Left kidney (tissue), 2 donors: ENCODE results near the gene SPOCK1. TPM values are rescaled to one million over a fixed set of nuclear protein-coding genes. Genes with fewer than 3 reads are reported as not detected.
A peak's percentile ranks its signal among the peaks of the same experiment; 100 is the strongest.

Source experiments
- DNase-seq: peaks from one replicate; pipeline ENCODE4 v3.0.0-alpha.2; 2013
- polyA plus RNA-seq: library from polyadenylated mRNA; unstranded; fragments of 120-200 nt; gene quantifications from one replicate; pipeline ENCODE4 v1.2.1, GENCODE V29; 2013; ENCODE audit not compliant: insufficient read length

Gene SPOCK1
- polyA plus RNA-seq, 1 donor, result 7.9 TPM

GRCh38 chr5:137496919-137497318 lies 2.2 kb downstream of the SPOCK1 start:
- no peak for DNase-seq

DNA sequence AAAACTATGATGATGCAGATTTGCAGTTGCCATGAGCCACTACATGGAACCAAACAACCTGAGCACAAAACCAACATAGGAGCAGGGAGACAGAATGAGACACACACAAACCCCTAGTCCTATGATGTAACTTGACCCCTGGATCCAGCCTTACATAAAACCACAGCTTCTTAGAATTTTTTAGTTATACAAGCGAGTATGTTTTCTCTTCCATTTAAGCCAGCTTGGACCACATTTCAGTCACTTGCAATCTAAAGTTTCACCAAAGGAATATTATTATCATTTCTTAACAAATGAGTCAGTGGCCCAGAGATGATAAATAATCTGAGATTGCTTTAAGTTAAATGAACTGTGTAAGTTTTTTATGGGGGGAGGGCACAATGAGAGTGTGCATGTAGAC lies 6.8 kb downstream of the SPOCK1 start:
- DNase-seq, result no peak

GRCh38 chr5:137491121-137491520 lies 8.0 kb downstream of the SPOCK1 start:
- DNase-seq, result no peak

DNA sequence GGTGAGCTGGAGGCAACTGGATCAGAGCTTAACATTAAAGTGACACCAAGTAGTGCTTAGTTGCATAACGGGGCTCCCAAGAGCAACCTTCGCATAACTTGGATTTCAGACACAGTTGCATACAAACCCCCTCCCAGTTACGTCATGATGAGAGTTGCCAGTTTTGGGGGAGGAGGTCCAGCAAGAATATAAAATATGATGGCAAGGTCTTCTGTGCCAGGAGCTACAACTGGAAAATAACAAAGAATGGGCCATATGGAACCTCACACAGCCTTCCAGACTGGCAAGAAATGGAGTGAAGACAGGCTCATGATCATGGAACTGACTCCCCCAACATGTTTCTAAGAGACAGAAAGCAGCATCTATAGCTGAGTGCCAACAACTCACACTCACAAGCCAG lies 8.5 kb downstream of the SPOCK1 start:
- DNase-seq, result no peak

DNA sequence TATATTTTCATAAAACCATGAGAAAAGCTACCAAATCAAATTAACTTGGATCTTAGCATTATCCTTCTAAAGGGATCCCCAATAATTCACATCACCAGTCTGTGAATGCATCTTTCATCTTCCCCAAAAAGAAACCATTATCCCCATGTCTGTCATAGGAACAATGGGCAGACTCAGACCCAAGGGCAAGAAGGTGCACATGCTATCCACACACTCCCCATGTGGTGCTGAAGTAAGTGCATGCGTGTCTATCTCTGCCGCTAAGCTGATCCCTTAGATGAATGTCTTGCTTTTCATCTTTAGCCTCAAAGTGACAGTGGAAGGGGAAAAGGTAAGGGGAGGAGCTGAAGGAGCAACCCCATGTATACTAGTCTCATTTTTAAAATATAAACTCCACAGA lies 10.2 kb downstream of the SPOCK1 start:
- DNase-seq, result no peak

- DNase-seq, result no peak
These were observed 10.6 kb downstream of the SPOCK1 start for GRCh38 chr5:137488516-137488915.

GRCh38 chr5:137487600-137487999 lies 11.5 kb downstream of the SPOCK1 start:
- DNase-seq, result no peak

- DNase-seq, result no peak
These were observed 12.4 kb downstream of the SPOCK1 start for GRCh38 chr5:137486707-137487106.

DNA sequence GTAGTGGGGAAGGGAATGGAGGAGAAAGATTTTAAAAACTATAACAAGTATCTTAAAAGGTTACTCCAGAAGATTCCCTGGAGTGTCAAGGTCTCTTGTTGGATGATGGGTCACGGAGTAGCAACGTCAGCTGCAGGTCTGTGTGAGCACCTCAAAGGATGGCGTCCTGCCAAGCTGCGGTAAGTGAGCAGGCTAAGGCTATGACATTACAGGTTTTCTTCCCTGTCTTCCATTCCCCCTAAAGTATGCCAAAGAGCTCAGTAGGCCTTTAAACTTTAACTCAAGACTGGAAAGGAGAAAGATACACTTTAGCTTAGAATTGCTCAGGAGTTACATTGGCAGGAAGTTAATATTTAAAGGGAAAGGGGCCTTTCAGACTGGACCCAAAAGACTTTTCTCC lies 17.5 kb downstream of the SPOCK1 start:
- DNase-seq, result no peak

GRCh38 chr5:137478043-137478442 lies 21.1 kb downstream of the SPOCK1 start:
- no peak for DNase-seq

- no peak for DNase-seq
These were observed 28.3 kb downstream of the SPOCK1 start for GRCh38 chr5:137470921-137471220.

- no peak for DNase-seq
These were observed 28.8 kb downstream of the SPOCK1 start for GRCh38 chr5:137470111-137470920.

DNA sequence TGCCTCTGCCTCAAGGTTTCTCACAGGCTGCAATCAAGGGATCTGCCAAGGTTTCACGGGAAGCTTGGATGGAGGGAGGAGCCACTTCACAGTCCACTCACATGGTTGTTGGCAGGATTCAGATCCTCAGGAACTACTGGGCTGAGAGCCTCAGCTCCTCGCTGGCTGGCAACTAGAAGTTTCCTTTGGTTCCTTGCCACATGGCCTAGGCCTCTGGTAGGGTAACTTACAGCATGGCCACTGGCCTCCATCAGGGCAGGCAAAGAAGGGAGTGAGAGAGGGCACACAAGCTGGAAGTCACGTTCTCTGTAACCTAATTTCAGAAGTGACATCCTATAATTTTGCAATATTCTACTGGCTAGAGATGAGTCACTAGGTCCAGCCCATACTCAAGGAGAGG lies 32.2 kb downstream of the SPOCK1 start:
- DNase-seq, result no peak

DNA sequence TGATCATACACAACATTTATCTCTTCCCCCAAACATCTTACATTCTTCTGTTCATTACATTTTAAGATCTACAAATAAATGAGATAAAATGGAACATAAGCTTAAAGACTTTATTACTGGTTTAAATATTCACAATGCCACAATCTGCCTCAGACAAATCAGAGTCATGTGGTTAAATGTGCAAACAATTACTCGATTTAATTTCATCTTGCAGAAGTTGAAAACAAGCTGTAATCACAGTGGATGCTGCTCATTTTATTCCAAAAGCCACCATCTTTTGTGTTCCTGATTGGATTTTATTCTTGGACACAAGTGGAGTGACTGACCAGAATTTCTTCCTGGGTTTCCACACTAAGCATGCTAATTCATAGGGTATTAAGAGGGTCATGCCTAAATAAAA lies 33.2 kb downstream of the SPOCK1 start:
- no peak for DNase-seq

DNA sequence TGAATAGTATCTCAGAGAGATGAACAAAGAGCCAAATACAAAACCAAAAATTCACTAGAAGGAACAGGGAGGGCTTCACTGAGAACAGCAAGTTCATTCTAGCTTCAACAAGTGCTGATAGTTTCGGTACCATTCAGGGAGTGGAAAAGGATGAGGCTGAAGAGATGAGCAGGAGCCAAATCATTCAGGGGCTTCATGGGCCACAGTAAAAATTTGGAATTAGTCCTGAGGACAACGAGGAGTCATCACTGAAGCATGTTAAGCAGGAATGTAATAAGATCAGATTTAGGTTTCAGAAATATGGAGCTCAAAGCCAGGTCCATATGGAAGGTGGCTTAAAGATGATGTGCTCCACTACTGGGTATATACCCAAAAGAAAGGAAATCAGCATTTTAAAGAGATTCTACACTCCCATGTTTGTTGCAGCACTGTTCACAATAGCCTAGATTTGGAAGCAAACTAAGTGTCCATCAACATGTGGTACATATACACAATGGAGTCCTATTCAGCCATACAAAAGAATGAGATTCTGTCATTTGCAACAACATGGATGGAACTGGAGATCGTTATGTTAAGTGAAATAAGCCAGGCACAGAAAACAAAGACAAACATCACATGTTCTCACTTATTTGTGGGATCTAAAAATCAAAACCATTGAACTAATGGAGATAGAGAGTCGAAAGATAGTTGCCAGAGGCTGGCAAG lies 36.2 kb downstream of the SPOCK1 start:
- no peak for DNase-seq

GRCh38 chr5:137462265-137462590 lies 36.9 kb downstream of the SPOCK1 start:
- no peak for DNase-seq

GRCh38 chr5:137461391-137462264 lies 37.5 kb downstream of the SPOCK1 start:
- DNase-seq, result no peak

GRCh38 chr5:137454671-137455070 lies 44.5 kb downstream of the SPOCK1 start:
- DNase-seq, result no peak

DNA sequence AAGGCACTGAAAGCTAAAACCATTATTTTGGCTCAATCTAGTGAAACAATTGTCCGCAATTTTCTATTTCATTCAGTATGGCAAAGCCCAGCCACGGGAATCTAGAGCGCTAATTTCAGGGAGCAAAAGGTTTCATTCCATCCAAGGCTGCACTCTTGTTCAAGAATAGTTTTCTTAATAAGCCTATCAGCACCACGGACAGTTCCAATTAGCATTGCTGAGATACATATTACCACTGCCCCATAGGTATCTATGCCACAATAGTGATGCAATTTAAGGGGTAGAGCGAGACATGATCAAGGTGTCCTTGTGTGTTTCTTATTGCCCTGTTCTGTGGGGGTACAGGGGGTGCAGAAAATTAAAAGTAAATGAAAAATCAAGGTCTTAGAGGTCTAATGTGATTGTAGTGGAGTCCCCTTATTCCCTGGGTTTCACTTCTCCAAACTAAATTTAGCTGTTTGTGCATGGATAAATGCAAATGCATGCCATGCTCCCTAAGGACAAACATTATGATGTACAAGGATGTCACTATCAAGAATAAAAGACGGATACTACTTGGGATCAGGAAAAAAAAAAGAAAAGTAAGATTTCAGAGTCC lies 45.5 kb downstream of the SPOCK1 start:
- peak; percentile 76 for DNase-seq

DNA sequence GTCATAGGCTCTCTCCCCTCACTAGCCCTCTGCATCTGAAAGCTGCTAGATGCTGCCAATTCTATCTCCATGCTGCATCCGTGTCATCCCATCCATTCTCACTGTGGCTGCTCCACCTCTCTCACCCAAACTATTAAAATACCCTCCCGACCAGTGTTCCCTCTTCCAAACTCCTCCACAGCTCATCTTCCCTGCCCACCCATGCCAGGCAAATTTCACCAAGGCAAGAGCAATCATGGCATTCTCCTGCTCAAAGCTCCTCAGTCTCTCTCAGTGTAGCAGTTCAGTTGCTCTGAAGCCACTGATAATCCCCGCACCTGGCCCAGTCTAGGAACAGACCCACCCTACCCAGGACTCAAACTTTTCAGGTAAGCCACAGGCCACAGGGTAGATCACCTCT lies 48.4 kb downstream of the SPOCK1 start:
- no peak for DNase-seq

- DNase-seq, result no peak
These were observed 50.3 kb downstream of the SPOCK1 start for GRCh38 chr5:137448868-137449267.

- DNase-seq, result no peak
These were observed 52.5 kb downstream of the SPOCK1 start for GRCh38 chr5:137446615-137447014.

- DNase-seq, result no peak
These were observed 53.0 kb downstream of the SPOCK1 start for GRCh38 chr5:137446151-137446550.
